Measurements from ENCODE around the gene CTDSPL. TPM values are rescaled to one million over a fixed set of nuclear protein-coding genes. Genes with fewer than 3 reads are reported as not detected.

CTDSPL gene
- total RNA-seq, 1 donor from 2014 or later, result 13.1 TPM

DNA sequence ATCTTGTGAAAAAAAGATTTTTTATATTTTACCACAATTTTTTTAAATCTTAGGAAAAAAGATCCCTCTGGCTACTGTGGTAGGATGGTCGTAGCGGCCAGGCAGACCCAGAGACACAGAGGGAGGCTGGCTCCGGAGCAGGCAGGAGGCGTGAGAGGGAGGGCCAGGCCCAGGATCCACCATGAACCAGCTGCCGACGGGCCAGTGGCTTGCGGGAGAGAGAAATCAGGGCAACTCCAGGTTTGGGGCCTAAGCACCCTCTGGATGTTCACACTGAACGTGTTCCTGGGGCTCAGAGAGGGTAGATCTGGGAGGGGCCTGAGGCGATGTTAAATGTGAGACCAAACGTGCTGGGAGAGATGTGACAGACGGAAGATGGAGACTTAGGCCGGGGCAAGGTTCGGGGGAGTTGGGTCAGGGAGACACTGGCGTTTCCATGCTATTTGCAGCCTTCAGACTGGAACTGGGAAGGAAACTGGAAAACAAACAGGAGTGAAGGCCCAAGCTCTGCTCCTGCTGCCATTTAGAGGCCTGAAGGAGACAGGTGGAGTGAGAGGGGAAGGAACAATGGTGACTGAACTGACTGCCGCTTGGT, 127.3 kb downstream of the CTDSPL start:
- no peak for DNase-seq

DNA sequence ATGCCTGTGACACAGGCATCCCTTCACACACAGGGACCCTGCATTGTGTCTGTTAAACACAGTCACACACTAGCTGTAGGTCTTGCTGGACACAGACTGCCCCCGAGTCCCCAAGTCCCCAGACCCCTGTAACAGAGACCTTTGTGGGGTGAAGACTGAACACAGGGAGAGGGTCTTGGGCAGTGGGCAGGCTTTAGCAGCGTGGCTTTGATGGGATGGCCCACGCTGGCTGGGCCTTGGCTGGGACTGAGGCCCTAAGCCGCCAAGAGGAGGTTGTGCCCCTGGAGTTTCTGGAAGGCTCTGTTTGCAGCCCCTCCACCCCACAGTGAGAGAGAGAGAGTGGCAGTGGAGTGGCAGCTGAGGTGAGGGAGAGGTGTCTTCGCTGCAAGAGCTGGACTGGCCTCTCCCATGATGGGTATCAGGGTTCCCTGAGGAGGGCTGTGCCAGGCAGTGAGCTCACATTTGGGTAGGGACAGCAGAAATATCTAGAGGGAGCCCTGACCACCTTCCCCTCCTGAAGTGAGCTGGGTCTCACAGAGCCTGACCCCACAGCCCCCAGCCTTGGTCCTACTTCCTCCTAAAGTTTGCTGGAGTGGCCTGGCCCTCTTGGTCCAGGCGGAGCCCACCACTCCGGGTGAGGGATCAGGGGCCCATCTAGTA, 128.3 kb downstream of the CTDSPL start:
- no peak for DNase-seq

DNA sequence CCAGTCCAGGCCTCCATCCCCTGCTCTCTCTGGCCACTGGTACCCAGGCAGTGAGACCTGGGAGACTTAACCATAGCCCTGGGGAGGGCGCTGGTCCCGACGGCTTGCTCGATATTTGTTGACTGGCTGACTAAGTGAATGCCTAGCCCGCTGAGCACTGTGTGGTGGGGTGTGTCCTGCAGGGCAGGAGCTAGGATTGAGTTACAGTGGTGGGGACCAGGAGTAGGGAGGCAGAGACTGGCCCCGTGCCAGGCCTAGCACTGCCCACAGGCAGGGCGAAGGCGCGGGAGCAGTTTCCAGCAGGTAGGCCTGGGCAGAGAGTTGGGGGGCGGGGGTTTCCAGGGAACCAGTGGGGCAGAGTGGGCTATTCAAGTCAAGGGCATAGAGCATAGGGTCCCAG, 128.8 kb downstream of the CTDSPL start, which contains the start of gene VILL:
TSS of gene VILL (plus strand) at position 260 of the 400 bp plus-strand sequence. CDS start 2,887 bp downstream, outside the sequence.
- no peak for DNase-seq

DNA sequence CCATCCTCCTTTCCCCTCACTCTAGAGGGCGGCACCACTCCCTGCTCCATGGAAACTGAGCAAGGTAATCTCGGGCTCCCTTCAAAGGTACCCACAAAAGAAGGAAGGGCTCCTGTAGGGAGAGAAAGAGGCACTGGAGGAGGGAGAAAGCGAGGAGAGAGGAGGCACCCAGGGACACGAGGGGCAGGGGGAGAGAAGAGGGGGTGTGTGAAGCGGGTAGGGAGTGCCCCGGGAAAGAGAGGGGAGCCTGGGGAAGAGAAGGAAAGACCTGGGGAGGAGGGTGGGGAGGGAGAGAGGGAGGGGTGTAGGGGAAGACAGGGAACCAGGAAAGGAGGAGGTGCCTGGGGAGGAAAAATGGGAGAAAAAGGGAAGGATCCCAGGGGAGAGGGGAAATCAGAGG, 129.4 kb downstream of the CTDSPL start:
- DNase-seq, result no peak

GRCh38 chr3:37991823-37992222, 130.1 kb downstream of the CTDSPL start:
- DNase-seq, result no peak

DNA sequence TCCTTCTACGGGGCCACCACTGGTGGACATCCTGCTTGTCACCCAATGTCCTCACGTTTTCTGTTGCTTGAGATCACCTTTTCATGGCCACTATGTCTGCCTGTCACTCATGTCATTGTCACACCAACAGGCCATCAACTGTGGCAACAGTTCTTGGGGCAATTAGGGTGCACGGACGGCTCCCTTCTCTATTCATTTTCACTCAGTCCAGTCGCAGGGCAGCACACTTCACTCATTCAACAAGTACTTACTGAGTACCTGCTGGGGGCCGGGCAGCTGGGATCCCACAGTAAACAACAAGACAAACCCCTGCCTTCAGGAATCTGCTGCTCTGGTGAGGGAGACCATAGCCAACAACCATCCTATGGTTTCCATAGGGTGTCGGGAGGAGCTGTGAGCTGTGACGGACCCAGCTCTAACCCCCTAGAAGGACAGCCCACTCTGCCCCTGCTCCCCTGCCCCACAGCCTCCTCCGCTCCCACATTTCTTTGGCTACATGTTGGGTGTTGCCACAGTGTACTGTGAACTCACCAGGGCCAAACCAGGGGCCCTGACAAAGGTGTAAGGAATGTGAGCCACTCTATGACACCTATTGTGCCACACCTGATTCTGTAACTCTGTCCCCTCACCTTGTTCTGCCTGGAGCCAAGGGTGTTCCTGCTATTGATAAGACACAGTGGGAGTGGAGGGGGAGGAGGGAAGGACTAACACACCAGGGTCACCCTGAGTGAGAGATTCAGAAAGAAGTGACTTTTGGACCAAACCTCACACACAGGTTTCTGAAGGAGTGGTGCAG, 130.8 kb downstream of the CTDSPL start:
- no peak for DNase-seq

DNA sequence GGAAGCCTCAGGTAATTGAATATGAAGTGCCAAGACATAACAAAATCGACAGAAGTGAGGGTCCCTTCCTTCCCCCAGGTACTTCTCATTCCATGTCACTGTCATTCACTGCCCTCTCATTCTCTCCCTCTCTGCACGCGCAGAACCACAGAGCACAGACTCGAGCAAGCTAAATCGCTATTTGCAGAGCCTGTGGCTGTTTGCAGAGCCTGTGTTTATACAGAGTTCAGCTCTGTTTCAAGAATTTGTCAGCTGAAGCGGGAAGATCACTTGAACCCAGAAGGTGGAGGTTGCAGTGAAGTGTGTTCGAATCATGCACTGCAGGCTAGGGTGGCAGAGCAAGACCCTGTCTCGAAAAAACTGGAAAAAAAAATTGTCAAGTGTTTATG, 131.4 kb downstream of the CTDSPL start:
- no peak for DNase-seq

- DNase-seq, result no peak
Observed at GRCh38 chr3:37993460-37993819, 131.8 kb downstream of the CTDSPL start.

GRCh38 chr3:37993820-37994638, 132.3 kb downstream of the CTDSPL start:
- DNase-seq, result peak; percentile 73

GRCh38 chr3:37994639-37994972, 132.9 kb downstream of the CTDSPL start:
- no peak for DNase-seq

- DNase-seq, result no peak
Observed at GRCh38 chr3:37995652-37996641, 134.3 kb downstream of the CTDSPL start.

DNA sequence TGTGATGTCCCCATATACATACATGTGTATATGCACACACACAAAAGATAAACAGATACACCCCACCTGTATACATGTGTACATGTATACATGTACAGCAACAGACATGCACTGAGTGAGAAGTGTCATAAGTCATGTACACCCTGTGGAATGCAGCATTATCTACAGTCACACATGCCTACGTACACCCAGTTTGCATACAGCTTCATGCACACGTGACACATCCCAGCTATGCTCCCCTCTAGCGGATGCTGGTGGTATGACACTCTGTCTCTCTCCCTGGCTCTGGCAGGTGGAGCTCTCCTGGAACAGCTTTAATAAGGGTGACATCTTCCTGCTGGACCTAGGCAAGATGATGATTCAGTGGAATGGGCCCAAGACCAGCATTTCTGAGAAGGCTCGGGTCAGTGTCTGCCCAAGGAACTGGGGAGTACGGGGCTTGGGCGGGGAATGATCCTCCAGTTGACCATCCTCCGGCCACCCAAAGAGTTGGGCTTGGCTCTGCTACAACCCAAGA, 135.2 kb downstream of the CTDSPL start:
- DNase-seq, result peak; percentile 37

DNA sequence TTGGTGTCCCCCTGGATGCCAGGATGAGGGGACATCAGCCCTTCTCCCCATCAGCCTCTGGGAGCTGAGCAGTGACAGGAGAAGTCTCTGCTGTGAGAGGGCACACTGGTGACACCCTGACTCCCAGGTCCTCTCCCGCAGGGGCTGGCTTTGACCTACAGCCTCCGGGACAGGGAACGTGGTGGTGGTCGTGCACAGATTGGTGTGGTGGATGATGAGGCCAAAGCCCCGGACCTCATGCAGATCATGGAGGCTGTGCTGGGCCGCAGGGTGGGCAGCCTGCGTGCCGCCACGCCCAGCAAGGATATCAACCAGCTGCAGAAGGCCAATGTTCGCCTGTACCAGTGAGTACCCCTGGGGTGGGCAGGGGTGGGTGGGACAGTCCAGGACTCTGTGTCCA, 135.7 kb downstream of the CTDSPL start:
- no peak for DNase-seq

DNA sequence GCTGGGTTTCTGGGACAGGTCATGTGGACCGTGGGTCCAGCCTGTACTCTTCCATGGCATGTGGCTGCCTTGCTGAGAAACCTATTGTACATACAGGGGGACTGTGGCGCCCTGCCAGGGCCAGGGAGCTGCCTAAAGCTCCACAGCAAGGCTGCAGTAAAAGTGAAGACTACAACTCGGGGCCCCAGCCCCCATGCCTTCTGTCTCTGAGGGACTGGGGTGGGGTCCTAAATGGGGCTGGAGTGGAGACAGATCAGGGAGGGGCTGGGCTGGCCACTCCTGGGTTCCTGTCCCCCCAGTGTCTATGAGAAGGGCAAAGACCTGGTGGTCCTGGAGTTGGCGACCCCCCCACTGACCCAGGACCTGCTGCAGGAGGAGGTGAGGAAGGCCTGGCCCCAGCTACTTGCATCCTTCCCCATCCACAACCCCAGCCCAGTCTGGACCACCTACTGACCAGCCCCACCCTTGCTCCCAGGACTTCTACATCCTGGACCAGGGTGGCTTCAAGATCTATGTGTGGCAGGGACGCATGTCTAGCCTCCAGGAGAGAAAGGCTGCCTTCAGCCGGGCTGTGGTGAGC, 136.2 kb downstream of the CTDSPL start:
- no peak for DNase-seq

GRCh38 chr3:37999836-38000235, 138.2 kb downstream of the CTDSPL start:
- no peak for DNase-seq

GRCh38 chr3:38000242-38000916, 138.7 kb downstream of the CTDSPL start:
- no peak for DNase-seq

DNA sequence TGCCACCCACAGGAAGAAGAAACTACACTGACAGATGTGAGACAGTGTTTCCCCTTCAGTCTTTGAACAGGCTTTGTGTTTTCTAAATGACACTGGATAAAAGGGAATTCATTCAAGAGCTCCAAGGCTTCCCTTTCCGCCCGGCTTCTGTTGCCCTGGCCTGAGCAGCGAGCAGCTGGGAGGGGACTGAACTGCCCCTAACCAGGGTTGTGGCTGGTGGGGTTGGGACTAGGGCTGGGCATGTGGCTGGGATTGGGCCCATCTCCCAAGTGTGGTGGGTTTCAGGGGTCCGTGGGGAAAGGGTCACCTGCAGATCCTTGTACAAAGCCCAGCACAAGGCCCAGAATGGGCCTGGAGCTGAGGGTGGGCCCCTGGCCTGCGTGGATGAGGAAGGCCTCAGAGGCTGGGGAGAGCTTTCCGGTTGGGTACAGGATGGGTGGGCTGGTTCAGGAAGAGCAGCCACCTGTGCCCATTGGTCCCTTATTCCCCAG, 139.3 kb downstream of the CTDSPL start:
- no peak for DNase-seq

GRCh38 chr3:38001456-38002081, 139.9 kb downstream of the CTDSPL start:
- DNase-seq, result no peak

GRCh38 chr3:38002291-38002876, 140.7 kb downstream of the CTDSPL start:
- no peak for DNase-seq
